WTC11 (cell line): ENCODE results near the gene KIF6. TPM values are rescaled to one million over a fixed set of nuclear protein-coding genes. Genes with fewer than 3 reads are reported as not detected.

ENCODE experiments used
- ATAC-seq: fragments of 200-7000 bp; cut with Tn5 transposase; 2 replicates; pipeline ENCODE4 v1.10.0; 2021; ENCODE audit warnings: mild to moderate bottlenecking, moderate library complexity
- CTCF ChIA-PET: fragments of 300-600 bp; sonication (Branson Sonifier 250); formaldehyde crosslinking; loops from one replicate; lab custom pipeline; 2021; ENCODE audit warnings: antibody characterized with exemption; lab: Charles Lee
- POLR2A ChIA-PET: fragments of 350-600 bp; sonication (Branson Sonifier 250); formaldehyde crosslinking; loops from one replicate; lab custom pipeline; 2021; ENCODE audit warnings: antibody characterized with exemption; lab: Charles Lee
- DNase-seq: peaks from one replicate; pipeline ENCODE4 v3.0.0; 2021; ENCODE audit warnings: low spot score
- H3K27ac Mint-ChIP-seq: 2 replicates; pipeline ENCODE4 v1.8.0; 2021; ENCODE audit warnings: mixed read lengths
- H3K27me3 Mint-ChIP-seq: 2 replicates; pipeline ENCODE4 v1.8.0; 2021; ENCODE audit warnings: low read depth, mild to moderate bottlenecking, moderate library complexity, mixed read lengths
- H3K36me3 Mint-ChIP-seq: 2 replicates; pipeline ENCODE4 v1.8.0; 2021; ENCODE audit warnings: mixed read lengths
- H3K4me1 Mint-ChIP-seq: 2 replicates; pipeline ENCODE4 v1.8.0; 2022; ENCODE audit warnings: mixed read lengths
- H3K4me3 Mint-ChIP-seq: 2 replicates; pipeline ENCODE4 v1.8.0; 2021; ENCODE audit warnings: mild to moderate bottlenecking, moderate library complexity, mixed read lengths
- H3K9me3 Mint-ChIP-seq: 2 replicates; pipeline ENCODE4 v1.8.0; 2021; ENCODE audit warnings: mixed read lengths
- ATF1 ChIP-seq: sonication (generic); formaldehyde crosslinking; IDR thresholded peaks from 2 replicates; pipeline ENCODE4 v1.8.1; 2023; ENCODE audit warnings: mild to moderate bottlenecking, moderate library complexity, missing genetic modification reagents
- EMX1 ChIP-seq: fragments of 250-450 bp; sonication (Bioruptor Pico); IDR thresholded peaks from 2 replicates; pipeline ENCODE4 v1.8.0; 2021; ENCODE audit warnings: mild to moderate bottlenecking
- GRHL2 ChIP-seq: fragments of 250-450 bp; sonication (Bioruptor Pico); IDR thresholded peaks from 2 replicates; pipeline ENCODE4 v1.8.0; 2022; ENCODE audit warnings: mild to moderate bottlenecking, moderate library complexity; ENCODE audit not compliant: insufficient replicate concordance, severe bottlenecking
- MXD4 ChIP-seq: fragments of 250-450 bp; sonication (Bioruptor Pico); IDR thresholded peaks from 2 replicates; pipeline ENCODE4 v1.8.0; 2021; ENCODE audit warnings: mild to moderate bottlenecking, moderate library complexity, borderline replicate concordance
- NFYB ChIP-seq: sonication (generic); formaldehyde crosslinking; conservative IDR thresholded peaks from 2 replicates; pipeline ENCODE4 v1.8.0; 2022; ENCODE audit warnings: low read depth, missing genetic modification reagents
- NR3C1 ChIP-seq: sonication (generic); formaldehyde crosslinking; conservative IDR thresholded peaks from 2 replicates; pipeline ENCODE4 v1.8.1; 2023; ENCODE audit warnings: low read depth, mild to moderate bottlenecking, missing genetic modification reagents
- RELA ChIP-seq: sonication (generic); formaldehyde crosslinking; IDR thresholded peaks from 2 replicates; pipeline ENCODE4 v1.8.1; 2022; ENCODE audit warnings: missing genetic modification reagents, mild to moderate bottlenecking, borderline replicate concordance
- SMAD4 ChIP-seq: sonication (generic); formaldehyde crosslinking; IDR thresholded peaks from 2 replicates; pipeline ENCODE4 v1.8.0; 2022; ENCODE audit warnings: mild to moderate bottlenecking, missing genetic modification reagents
- SOX15 ChIP-seq: fragments of 250-450 bp; sonication (Bioruptor Pico); IDR thresholded peaks from 2 replicates; pipeline ENCODE4 v1.9.0; 2021; ENCODE audit warnings: mild to moderate bottlenecking
- ZBTB21 ChIP-seq: sonication (generic); formaldehyde crosslinking; IDR thresholded peaks from 2 replicates; pipeline ENCODE4 v1.8.1; 2023; ENCODE audit warnings: mild to moderate bottlenecking, missing genetic modification reagents, borderline replicate concordance
- ZNF232 ChIP-seq: sonication (generic); formaldehyde crosslinking; IDR thresholded peaks from 2 replicates; pipeline ENCODE4 v1.8.0; 2022; ENCODE audit warnings: mild to moderate bottlenecking, missing genetic modification reagents
- total RNA-seq: library from RNA; stranded (reverse); gene quantifications from 3 replicates; pipeline ENCODE4 v1.2.3, GENCODE V29; 2021
- TF ChIP-seq, protein P1 (sequence below): fragments of 250-450 bp; sonication (Bioruptor Pico); IDR thresholded peaks from 2 replicates; pipeline ENCODE4 v1.9.0; 2021; ENCODE audit warnings: moderate library complexity, mild to moderate bottlenecking, inconsistent platforms, borderline replicate concordance
- TF ChIP-seq, protein P2 (sequence below): sonication (generic); formaldehyde crosslinking; IDR thresholded peaks from 2 replicates; pipeline ENCODE4 v1.8.1; 2022; ENCODE audit warnings: mild to moderate bottlenecking, moderate library complexity, missing genetic modification reagents
- TF ChIP-seq, protein P3 (sequence below): sonication (generic); formaldehyde crosslinking; IDR thresholded peaks from 2 replicates; pipeline ENCODE4 v1.8.0; 2023; ENCODE audit warnings: missing genetic modification reagents
- TF ChIP-seq, protein P4 (sequence below): sonication (generic); formaldehyde crosslinking; IDR thresholded peaks from 2 replicates; pipeline ENCODE4 v1.8.1; 2022; ENCODE audit warnings: missing genetic modification reagents, borderline replicate concordance
- TF ChIP-seq, protein P5 (sequence below): sonication (generic); formaldehyde crosslinking; IDR thresholded peaks from 2 replicates; pipeline ENCODE4 v1.8.1; 2023; ENCODE audit warnings: mild to moderate bottlenecking, moderate library complexity, missing genetic modification reagents
- TF ChIP-seq, protein P6 (sequence below): sonication (generic); formaldehyde crosslinking; IDR thresholded peaks from 2 replicates; pipeline ENCODE4 v1.8.0; 2022; ENCODE audit warnings: mild to moderate bottlenecking, missing genetic modification reagents
- TF ChIP-seq, protein P7 (sequence below): sonication (generic); formaldehyde crosslinking; IDR thresholded peaks from 2 replicates; pipeline ENCODE4 v1.8.0; 2022; ENCODE audit warnings: mild to moderate bottlenecking, missing genetic modification reagents
- TF ChIP-seq, protein P8 (sequence below): fragments of 250-450 bp; sonication (Bioruptor Pico); IDR thresholded peaks from 2 replicates; pipeline ENCODE4 v2.1.2; 2022; ENCODE audit warnings: mild to moderate bottlenecking, moderate library complexity
- TF ChIP-seq, protein P9 (sequence below): sonication (generic); formaldehyde crosslinking; IDR thresholded peaks from 2 replicates; pipeline ENCODE4 v1.8.0; 2022; ENCODE audit warnings: mild to moderate bottlenecking, missing genetic modification reagents

Gene KIF6
- total RNA-seq, 1 experiment from 2014 or later: 0.57 TPM

DNA sequence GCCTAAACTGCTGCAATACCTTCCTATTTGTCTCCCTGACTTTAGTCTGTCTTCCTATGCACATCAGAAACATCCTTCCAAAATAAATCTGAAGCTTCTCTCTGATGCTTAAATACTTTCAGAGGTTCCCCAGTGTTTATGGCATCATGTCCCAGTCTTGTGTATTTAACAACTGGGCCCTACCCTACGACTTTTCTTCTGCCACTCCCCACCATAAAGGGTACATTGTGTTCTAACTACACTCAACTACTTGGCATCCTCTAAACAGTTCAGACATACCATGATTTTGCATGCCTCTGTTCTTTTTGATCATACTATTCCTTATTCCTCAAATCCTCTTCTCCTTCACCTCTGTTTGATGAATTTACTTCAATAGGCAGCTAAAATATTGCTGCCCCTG is 259.7 kb downstream of the KIF6 start:
- Mint-ChIP-seq H3K4me3 (no peak overlapping the region), H3K27ac (no peak overlapping the region)
- no peak for ATAC-seq

More for the DNA sequence above, 259.7 kb downstream of the KIF6 start:
- H3K36me3 Mint-ChIP-seq: no peaks in the 10 kb centered on the region; the same call in 1 of the 2 replicates
- ChIA-PET POLR2A (no interaction called here), CTCF (interaction anchor here (0.6 kb wide), 1 partner anchor 523 kb away, joined by 4 read pairs; no protein-coding TSS in a partner anchor)
- TF ChIP-seq, protein P1, sequence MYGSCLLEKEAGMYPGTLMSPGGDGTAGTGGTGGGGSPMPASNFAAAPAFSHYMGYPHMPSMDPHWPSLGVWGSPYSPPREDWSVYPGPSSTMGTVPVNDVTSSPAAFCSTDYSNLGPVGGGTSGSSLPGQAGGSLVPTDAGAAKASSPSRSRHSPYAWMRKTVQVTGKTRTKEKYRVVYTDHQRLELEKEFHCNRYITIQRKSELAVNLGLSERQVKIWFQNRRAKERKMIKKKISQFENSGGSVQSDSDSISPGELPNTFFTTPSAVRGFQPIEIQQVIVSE (CRISPR knock-in tag): no peak
- no peak for TF ChIP-seq GRHL2 (CRISPR knock-in tag)
- TF ChIP-seq, protein P2, sequence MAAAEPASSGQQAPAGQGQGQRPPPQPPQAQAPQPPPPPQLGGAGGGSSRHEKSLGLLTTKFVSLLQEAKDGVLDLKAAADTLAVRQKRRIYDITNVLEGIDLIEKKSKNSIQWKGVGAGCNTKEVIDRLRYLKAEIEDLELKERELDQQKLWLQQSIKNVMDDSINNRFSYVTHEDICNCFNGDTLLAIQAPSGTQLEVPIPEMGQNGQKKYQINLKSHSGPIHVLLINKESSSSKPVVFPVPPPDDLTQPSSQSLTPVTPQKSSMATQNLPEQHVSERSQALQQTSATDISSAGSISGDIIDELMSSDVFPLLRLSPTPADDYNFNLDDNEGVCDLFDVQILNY (CRISPR knock-in tag): no peak
- no peak for TF ChIP-seq SOX15 (CRISPR knock-in tag)
- TF ChIP-seq, protein P3, sequence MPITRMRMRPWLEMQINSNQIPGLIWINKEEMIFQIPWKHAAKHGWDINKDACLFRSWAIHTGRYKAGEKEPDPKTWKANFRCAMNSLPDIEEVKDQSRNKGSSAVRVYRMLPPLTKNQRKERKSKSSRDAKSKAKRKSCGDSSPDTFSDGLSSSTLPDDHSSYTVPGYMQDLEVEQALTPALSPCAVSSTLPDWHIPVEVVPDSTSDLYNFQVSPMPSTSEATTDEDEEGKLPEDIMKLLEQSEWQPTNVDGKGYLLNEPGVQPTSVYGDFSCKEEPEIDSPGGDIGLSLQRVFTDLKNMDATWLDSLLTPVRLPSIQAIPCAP (CRISPR knock-in tag): no peak
- TF ChIP-seq RELA (CRISPR knock-in tag): no peak
- TF ChIP-seq, protein P4, sequence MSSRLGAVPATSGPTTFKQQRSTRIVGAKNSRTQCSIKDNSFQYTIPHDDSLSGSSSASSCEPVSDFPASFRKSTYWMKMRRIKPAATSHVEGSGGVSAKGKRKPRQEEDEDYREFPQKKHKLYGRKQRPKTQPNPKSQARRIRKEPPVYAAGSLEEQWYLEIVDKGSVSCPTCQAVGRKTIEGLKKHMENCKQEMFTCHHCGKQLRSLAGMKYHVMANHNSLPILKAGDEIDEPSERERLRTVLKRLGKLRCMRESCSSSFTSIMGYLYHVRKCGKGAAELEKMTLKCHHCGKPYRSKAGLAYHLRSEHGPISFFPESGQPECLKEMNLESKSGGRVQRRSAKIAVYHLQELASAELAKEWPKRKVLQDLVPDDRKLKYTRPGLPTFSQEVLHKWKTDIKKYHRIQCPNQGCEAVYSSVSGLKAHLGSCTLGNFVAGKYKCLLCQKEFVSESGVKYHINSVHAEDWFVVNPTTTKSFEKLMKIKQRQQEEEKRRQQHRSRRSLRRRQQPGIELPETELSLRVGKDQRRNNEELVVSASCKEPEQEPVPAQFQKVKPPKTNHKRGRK (CRISPR knock-in tag): no peak
- TF ChIP-seq SMAD4 (CRISPR knock-in tag): no peak
- TF ChIP-seq, protein P5, sequence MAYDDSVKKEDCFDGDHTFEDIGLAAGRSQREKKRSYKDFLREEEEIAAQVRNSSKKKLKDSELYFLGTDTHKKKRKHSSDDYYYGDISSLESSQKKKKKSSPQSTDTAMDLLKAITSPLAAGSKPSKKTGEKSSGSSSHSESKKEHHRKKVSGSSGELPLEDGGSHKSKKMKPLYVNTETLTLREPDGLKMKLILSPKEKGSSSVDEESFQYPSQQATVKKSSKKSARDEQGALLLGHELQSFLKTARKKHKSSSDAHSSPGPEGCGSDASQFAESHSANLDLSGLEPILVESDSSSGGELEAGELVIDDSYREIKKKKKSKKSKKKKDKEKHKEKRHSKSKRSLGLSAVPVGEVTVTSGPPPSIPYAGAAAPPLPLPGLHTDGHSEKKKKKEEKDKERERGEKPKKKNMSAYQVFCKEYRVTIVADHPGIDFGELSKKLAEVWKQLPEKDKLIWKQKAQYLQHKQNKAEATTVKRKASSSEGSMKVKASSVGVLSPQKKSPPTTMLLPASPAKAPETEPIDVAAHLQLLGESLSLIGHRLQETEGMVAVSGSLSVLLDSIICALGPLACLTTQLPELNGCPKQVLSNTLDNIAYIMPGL (CRISPR knock-in tag): no peak
- no peak for TF ChIP-seq NFYB
- TF ChIP-seq, protein P6, sequence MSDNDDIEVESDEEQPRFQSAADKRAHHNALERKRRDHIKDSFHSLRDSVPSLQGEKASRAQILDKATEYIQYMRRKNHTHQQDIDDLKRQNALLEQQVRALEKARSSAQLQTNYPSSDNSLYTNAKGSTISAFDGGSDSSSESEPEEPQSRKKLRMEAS (CRISPR knock-in tag): no peak
- TF ChIP-seq ZNF232 (CRISPR knock-in tag): no peak
- TF ChIP-seq, protein P7, sequence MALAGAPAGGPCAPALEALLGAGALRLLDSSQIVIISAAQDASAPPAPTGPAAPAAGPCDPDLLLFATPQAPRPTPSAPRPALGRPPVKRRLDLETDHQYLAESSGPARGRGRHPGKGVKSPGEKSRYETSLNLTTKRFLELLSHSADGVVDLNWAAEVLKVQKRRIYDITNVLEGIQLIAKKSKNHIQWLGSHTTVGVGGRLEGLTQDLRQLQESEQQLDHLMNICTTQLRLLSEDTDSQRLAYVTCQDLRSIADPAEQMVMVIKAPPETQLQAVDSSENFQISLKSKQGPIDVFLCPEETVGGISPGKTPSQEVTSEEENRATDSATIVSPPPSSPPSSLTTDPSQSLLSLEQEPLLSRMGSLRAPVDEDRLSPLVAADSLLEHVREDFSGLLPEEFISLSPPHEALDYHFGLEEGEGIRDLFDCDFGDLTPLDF (CRISPR knock-in tag): no peak
- no peak for TF ChIP-seq ZBTB21 (CRISPR knock-in tag)
- TF ChIP-seq MXD4 (CRISPR knock-in tag): no peak
- TF ChIP-seq ATF1 (CRISPR knock-in tag): no peak
- no peak for TF ChIP-seq EMX1 (CRISPR knock-in tag)
- TF ChIP-seq NR3C1 (CRISPR knock-in tag): no peak
- TF ChIP-seq, protein P8, sequence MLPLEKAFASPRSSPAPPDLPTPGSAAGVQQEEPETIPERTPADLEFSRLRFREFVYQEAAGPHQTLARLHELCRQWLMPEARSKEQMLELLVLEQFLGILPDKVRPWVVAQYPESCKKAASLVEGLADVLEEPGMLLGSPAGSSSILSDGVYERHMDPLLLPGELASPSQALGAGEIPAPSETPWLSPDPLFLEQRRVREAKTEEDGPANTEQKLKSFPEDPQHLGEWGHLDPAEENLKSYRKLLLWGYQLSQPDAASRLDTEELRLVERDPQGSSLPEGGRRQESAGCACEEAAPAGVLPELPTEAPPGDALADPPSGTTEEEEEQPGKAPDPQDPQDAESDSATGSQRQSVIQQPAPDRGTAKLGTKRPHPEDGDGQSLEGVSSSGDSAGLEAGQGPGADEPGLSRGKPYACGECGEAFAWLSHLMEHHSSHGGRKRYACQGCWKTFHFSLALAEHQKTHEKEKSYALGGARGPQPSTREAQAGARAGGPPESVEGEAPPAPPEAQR (CRISPR knock-in tag): no peak
- TF ChIP-seq, protein P9, sequence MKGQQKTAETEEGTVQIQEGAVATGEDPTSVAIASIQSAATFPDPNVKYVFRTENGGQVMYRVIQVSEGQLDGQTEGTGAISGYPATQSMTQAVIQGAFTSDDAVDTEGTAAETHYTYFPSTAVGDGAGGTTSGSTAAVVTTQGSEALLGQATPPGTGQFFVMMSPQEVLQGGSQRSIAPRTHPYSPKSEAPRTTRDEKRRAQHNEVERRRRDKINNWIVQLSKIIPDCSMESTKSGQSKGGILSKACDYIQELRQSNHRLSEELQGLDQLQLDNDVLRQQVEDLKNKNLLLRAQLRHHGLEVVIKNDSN (CRISPR knock-in tag): no peak
- DNase-seq: no peak
- H3K9me3 Mint-ChIP-seq: peaks cover 13% of the 10 kb centered on the region
- H3K4me1 Mint-ChIP-seq: no peaks in the 10 kb centered on the region
- H3K27me3 Mint-ChIP-seq: no peaks in the 10 kb centered on the region
